ENCODE data around the gene CYTH3.
"Not testable (repeated sequence)": the region's sequence is repeated elsewhere in the genome, so short reads cannot be mapped to it uniquely, and the experiment has no call there.

- TF ChIP-seq CTCF, POLR2A (IDR thresholded peaks at IDR 0.05): not testable (repeated sequence)
Observed at GRCh38 chr7:6291941-6292340, 19.5 kb upstream of the CYTH3 start.
